Measurements from ENCODE around the gene FGFR1OP2. TPM values are rescaled to one million over a fixed set of nuclear protein-coding genes. Genes with fewer than 3 reads are reported as not detected.
A peak's percentile ranks its signal among the peaks of the same experiment; 100 is the strongest.

FGFR1OP2 gene
- total and polyA plus RNA-seq, 4 donors, result 11.9 to 76.0 (median 27.6) TPM

DNA sequence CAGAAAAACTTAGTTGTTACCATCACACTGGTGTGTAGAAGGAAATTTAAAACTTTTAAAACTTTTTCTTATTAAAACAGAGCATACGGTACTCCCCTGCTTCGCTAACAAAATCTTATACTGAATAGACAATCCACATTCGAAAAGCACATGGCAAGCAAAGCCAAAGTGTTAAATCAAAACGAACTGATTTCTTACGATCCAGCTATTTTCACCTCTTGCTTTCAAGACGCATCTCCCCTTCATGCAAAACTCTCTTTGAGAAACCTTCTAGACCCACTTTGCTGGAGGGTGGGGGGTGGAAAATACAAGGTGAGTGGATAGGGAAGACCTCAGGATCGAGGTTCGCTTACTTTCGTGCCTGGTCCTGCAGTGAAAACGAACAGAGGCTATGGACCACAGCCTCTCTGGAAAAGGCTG is 817 bp upstream of the FGFR1OP2 start:
- H3K27me3 ChIP-seq (ENCODE audit: control insufficient read depth in 4 of 4, insufficient read depth in 4 of 4, low read length in 3 of 4), result no peaks in the 10 kb centered on the region
- under 1% methylated on average over 10 of the region's 10 CpGs for WGBS
- TF ChIP-seq YY1 (IDR thresholded peaks at IDR 0.05), result no peak
- TF ChIP-seq, protein P1, sequence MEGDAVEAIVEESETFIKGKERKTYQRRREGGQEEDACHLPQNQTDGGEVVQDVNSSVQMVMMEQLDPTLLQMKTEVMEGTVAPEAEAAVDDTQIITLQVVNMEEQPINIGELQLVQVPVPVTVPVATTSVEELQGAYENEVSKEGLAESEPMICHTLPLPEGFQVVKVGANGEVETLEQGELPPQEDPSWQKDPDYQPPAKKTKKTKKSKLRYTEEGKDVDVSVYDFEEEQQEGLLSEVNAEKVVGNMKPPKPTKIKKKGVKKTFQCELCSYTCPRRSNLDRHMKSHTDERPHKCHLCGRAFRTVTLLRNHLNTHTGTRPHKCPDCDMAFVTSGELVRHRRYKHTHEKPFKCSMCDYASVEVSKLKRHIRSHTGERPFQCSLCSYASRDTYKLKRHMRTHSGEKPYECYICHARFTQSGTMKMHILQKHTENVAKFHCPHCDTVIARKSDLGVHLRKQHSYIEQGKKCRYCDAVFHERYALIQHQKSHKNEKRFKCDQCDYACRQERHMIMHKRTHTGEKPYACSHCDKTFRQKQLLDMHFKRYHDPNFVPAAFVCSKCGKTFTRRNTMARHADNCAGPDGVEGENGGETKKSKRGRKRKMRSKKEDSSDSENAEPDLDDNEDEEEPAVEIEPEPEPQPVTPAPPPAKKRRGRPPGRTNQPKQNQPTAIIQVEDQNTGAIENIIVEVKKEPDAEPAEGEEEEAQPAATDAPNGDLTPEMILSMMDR (IDR thresholded peaks at IDR 0.05; ENCODE audit: low read depth, low read length, missing input control), result peak; percentile 1
- no peaks in the 10 kb centered on the region for H3K9me3 ChIP-seq (ENCODE audit: control insufficient read depth in 4 of 4, low read length in 3 of 4)
- H3K27ac ChIP-seq (ENCODE audit: low read depth in 1 of 2, low read length in 2 of 2), result peak overlapping the region; percentile 89 to 94
- no peaks in the 10 kb centered on the region for H3K36me3 ChIP-seq (ENCODE audit: control insufficient read depth in 4 of 4, insufficient read depth in 3 of 4, low read depth in 1 of 4, low read length in 3 of 4)
- H3K9ac ChIP-seq (ENCODE audit: low read depth in 1 of 2, low read length in 2 of 2), result peak overlapping the region; percentile 34 to 98
- peak overlapping the region; percentile 81 to 98 (median 88) for H3K4me3 ChIP-seq (ENCODE audit: low read depth in 1 of 3, low read length in 3 of 3)
- peaks cover 3 to 32% (median 15%) of the 10 kb centered on the region in 4 donors for H3K4me1 ChIP-seq (ENCODE audit: control insufficient read depth in 4 of 4, insufficient read depth in 4 of 4, low read length in 3 of 4)
- DNase-seq (ENCODE audit: low spot score), result no peak

DNA sequence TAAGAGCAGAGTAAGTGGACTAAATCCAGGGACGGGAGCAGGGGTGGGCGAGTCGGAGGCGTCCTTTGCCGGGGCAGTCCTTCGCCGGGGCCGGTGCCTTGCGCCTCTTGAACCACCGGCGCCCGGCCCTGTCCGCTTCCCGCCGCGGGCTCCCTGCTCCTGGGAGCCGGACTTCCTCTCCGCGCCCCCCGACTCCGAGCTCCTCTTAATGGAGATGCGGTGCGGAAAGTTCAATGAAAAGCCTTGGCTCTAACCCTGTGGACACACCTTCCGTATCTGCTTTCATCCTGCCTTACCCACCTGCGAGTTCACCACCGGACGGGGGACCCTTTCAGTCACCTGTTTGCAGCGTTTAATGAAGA is 412 bp downstream of the FGFR1OP2 start:
- TF ChIP-seq NR2F2 (IDR thresholded peaks at IDR 0.05) (no peak), JUND (IDR thresholded peaks at IDR 0.05) (no peak), GABPA (IDR thresholded peaks at IDR 0.05 in 1 of 2, conservative IDR thresholded peaks at IDR 0.05 in 1 of 2) (no peak), EGR1 (IDR thresholded peaks at IDR 0.05; ENCODE audit: low read depth in 2 of 2) (no peak), TAF1 (conservative IDR thresholded peaks at IDR 0.05) (peak; percentile 9), YY1 (IDR thresholded peaks at IDR 0.05) (no peak)
- TF ChIP-seq, protein P2, sequence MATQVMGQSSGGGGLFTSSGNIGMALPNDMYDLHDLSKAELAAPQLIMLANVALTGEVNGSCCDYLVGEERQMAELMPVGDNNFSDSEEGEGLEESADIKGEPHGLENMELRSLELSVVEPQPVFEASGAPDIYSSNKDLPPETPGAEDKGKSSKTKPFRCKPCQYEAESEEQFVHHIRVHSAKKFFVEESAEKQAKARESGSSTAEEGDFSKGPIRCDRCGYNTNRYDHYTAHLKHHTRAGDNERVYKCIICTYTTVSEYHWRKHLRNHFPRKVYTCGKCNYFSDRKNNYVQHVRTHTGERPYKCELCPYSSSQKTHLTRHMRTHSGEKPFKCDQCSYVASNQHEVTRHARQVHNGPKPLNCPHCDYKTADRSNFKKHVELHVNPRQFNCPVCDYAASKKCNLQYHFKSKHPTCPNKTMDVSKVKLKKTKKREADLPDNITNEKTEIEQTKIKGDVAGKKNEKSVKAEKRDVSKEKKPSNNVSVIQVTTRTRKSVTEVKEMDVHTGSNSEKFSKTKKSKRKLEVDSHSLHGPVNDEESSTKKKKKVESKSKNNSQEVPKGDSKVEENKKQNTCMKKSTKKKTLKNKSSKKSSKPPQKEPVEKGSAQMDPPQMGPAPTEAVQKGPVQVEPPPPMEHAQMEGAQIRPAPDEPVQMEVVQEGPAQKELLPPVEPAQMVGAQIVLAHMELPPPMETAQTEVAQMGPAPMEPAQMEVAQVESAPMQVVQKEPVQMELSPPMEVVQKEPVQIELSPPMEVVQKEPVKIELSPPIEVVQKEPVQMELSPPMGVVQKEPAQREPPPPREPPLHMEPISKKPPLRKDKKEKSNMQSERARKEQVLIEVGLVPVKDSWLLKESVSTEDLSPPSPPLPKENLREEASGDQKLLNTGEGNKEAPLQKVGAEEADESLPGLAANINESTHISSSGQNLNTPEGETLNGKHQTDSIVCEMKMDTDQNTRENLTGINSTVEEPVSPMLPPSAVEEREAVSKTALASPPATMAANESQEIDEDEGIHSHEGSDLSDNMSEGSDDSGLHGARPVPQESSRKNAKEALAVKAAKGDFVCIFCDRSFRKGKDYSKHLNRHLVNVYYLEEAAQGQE (IDR thresholded peaks at IDR 0.05), result no peak
- TF ChIP-seq, protein P3, sequence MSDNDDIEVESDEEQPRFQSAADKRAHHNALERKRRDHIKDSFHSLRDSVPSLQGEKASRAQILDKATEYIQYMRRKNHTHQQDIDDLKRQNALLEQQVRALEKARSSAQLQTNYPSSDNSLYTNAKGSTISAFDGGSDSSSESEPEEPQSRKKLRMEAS (IDR thresholded peaks at IDR 0.05), result no peak
- TF ChIP-seq, protein P4, sequence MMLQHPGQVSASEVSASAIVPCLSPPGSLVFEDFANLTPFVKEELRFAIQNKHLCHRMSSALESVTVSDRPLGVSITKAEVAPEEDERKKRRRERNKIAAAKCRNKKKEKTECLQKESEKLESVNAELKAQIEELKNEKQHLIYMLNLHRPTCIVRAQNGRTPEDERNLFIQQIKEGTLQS (IDR thresholded peaks at IDR 0.05), result no peak
- Histone ChIP-seq H3K9ac (ENCODE audit: low read depth in 1 of 2, low read length in 2 of 2) (peak overlapping the region; percentile 73 to 93), H3K36me3 (ENCODE audit: control insufficient read depth in 4 of 4, insufficient read depth in 3 of 4, low read depth in 1 of 4, low read length in 3 of 4) (no peaks in the 10 kb centered on the region), H3K4me1 (ENCODE audit: control insufficient read depth in 4 of 4, insufficient read depth in 4 of 4, low read length in 3 of 4) (peaks cover 6 to 32% (median 15%) of the 10 kb centered on the region in 4 donors), H3K27ac (ENCODE audit: low read depth in 1 of 2, low read length in 2 of 2) (peak overlapping the region; percentile 89 to 94), H3K9me3 (ENCODE audit: control insufficient read depth in 4 of 4, low read length in 3 of 4) (no peaks in the 10 kb centered on the region), H3K4me3 (ENCODE audit: low read depth in 1 of 3, low read length in 3 of 3) (peak overlapping the region; percentile 88 to 98 (median 89)), H3K27me3 (ENCODE audit: control insufficient read depth in 4 of 4, insufficient read depth in 4 of 4, low read length in 3 of 4) (no peaks in the 10 kb centered on the region)
- WGBS, result under 1% methylated on average over 28 of the region's 28 CpGs
- no peak for DNase-seq (ENCODE audit: low spot score)

DNA sequence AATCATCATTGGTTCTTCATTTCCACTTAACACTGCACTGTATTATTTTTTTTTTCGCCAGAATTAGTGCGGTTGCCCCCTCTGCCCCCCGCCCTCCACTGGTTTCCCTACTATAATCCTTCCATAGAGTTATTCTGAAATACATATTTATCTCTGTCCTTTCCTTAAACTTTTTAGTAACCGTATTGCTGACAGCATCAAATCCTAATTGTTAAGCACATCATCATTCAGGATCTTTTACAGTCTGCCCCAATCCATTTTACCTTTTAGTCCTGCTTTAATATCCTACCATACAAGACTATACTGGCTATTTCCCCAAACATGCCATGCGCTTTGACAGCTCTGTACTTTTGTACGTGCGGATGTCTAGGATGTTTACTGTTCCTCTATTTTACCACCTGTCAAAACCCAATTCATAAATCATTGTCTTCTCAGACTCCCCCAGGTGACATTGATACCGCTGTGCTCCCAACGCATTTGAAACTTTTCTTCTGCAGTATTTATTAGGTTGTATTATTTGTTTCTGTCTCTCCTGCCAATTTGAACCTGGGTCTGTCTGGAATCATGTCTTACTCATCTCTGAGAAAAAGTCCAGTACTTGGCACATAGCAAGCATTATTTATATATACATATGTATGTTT is 1.0 kb downstream of the FGFR1OP2 start:
- WGBS, result 7% methylated on average over 9 of the region's 9 CpGs
- Histone ChIP-seq H3K27ac (ENCODE audit: low read depth in 1 of 2, low read length in 2 of 2) (peak overlapping the region; percentile 89 to 94), H3K36me3 (ENCODE audit: control insufficient read depth in 4 of 4, insufficient read depth in 3 of 4, low read depth in 1 of 4, low read length in 3 of 4) (no peaks in the 10 kb centered on the region), H3K9ac (ENCODE audit: low read depth in 1 of 2, low read length in 2 of 2) (peak overlapping the region; percentile 73 to 92), H3K4me1 (ENCODE audit: control insufficient read depth in 4 of 4, insufficient read depth in 4 of 4, low read length in 3 of 4) (peaks cover 6 to 32% (median 15%) of the 10 kb centered on the region in 4 donors), H3K4me3 (ENCODE audit: low read depth in 1 of 3, low read length in 3 of 3) (peak overlapping the region; percentile 88 to 98 (median 89)), H3K9me3 (ENCODE audit: control insufficient read depth in 4 of 4, low read length in 3 of 4) (no peaks in the 10 kb centered on the region), H3K27me3 (ENCODE audit: control insufficient read depth in 4 of 4, insufficient read depth in 4 of 4, low read length in 3 of 4) (no peaks in the 10 kb centered on the region)
- TF ChIP-seq TAF1 (conservative IDR thresholded peaks at IDR 0.05) (peak; percentile 5), NR2F2 (IDR thresholded peaks at IDR 0.05) (no peak)
- no peak for DNase-seq (ENCODE audit: low spot score)

Data from liver (tissue), 9 donors.